GM12891 (cell line): Measurements from ENCODE around the gene CDH4.

Source experiments
- DNase-seq: peaks from one replicate; pipeline ENCODE4 v3.0.0; 2011; ENCODE audit warnings: low spot score; ENCODE audit not compliant: insufficient read length
- FAIRE-seq: peaks from 2 replicates; lab custom pipeline; 2011; peaks lifted over from hg19 to GRCh38; lab: Jason Lieb, UNC
- PAX5 ChIP-seq: IDR thresholded peaks from 2 replicates; pipeline ENCODE4 v1.6.1; 2011; ENCODE audit warnings: low read length, moderate library complexity, mild to moderate bottlenecking; ENCODE audit not compliant: insufficient read depth, severe bottlenecking
- POLR2A ChIP-seq: IDR thresholded peaks from 2 replicates; pipeline ENCODE4 v1.6.1; 2011; ENCODE audit warnings: low read depth, low read length, control low read depth
- POLR2AphosphoS5 ChIP-seq: IDR thresholded peaks from 2 replicates; pipeline ENCODE4 v1.6.1; 2011; ENCODE audit warnings: low read depth, low read length, control low read depth
- POU2F2 ChIP-seq: IDR thresholded peaks from 2 replicates; pipeline ENCODE4 v1.6.1; 2011; ENCODE audit warnings: low read depth, mild to moderate bottlenecking, control low read depth, low read length, moderate library complexity
- SPI1 ChIP-seq: IDR thresholded peaks from 2 replicates; pipeline ENCODE4 v1.6.1; 2011; ENCODE audit warnings: low read depth, low read length, control low read depth
- TAF1 ChIP-seq: IDR thresholded peaks from 2 replicates; pipeline ENCODE4 v1.6.1; 2011; ENCODE audit warnings: low read depth, low read length, control low read depth

Gene CDH4

DNA sequence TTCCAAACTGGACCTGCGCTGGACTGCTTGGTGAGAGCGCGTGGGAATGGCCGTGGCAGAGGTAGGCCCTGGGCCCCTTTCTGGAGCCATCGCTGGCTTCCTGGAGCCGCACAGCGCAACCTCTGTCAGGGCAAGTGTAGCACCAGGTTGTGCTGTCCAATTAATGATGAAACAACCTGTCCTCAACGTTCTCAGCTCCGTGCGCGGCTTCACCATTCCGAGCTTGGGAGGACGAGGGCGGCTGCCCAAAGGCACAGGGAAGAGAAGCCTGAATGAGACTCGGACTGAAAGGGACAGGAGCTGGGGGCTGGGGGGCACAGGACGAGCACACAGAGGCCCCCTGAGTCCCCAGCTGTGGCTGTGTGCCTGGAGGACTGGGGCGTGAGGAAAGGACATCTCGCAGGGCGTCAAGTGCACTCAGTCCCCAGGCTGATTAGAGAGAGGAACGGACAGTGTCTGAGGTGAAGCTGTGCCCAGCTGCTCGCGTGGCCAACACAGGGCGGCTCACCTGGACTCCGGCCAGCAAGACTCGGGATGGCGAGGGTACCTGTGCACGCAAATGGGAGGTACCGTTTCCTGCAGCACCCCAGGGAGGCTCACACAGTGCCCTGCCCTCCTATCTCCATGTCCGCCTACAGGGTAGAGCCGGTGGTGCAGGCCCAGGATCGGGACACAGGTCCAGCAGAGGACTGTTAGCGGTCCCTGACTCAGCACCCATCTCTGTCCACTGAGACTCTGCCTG lies 410.3 kb downstream of the CDH4 start:
- TF ChIP-seq TAF1 = no peak
- no peak for DNase-seq
- no peak for FAIRE-seq

DNA sequence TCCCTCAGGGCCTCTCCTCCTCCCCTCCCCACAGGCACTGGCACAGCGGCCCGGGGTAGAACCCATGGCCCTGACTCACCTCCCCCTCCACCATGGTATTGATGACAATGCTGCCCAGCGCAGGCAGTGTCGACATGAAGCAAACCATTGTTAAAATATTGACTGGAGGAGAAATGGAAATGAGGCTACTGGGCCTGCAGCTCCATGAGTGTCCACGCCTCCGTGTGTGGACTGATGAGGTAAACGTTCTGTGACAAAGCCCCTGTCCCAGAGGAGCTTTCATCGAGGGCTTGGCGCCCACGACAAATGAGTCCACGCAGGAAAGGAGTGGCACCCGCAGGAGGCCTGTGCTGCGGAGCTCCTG lies 410.9 kb downstream of the CDH4 start:
- DNase-seq = no peak
- TF ChIP-seq POLR2A (no peak), POLR2AphosphoS5 (no peak)
- no peak for FAIRE-seq

- no peak for FAIRE-seq
- DNase-seq = no peak
- no peak for TF ChIP-seq SPI1
These were observed 411.7 kb downstream of the CDH4 start for GRCh38 chr20:61663521-61664425.

DNA sequence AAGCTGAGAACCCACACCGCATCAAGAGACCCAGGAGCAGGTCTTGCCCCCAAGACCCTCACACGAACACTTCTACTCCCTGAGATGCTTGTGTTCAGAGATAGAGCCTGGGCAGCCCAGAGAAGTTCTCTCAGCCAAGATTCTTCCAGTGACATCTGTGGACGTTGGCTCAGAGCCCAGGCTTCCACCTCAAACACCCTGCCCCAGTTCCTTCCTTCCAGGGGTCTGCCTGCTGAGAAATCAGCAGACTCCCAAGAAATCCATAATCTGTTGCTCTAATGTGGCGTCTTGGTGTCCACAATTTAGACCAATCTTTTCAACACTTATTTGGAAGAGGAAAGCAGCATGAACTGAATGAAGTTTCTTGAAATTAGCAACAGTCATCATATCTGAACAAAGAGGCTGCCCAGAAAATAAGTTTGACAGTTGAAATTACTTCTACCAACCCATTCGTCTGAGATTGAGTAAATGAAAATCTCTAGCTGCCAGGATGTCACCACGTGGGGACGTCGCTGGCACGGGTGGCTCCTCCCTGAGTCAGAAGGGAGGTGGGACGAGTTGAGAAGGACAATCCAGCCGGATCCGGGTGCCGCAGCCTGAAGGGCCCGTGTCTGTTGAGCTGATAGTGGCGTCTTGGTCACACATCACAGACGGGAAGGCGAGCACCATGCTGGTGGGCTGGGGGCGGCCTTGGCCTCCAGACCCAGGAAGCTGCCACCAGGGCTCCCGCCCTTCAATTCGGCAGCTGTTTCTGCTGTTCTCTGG lies 412.7 kb downstream of the CDH4 start:
- TF ChIP-seq POU2F2 (no peak), TAF1 (no peak), POLR2A (no peak), PAX5 (no peak)
- FAIRE-seq = no peak
- no peak for DNase-seq

DNA sequence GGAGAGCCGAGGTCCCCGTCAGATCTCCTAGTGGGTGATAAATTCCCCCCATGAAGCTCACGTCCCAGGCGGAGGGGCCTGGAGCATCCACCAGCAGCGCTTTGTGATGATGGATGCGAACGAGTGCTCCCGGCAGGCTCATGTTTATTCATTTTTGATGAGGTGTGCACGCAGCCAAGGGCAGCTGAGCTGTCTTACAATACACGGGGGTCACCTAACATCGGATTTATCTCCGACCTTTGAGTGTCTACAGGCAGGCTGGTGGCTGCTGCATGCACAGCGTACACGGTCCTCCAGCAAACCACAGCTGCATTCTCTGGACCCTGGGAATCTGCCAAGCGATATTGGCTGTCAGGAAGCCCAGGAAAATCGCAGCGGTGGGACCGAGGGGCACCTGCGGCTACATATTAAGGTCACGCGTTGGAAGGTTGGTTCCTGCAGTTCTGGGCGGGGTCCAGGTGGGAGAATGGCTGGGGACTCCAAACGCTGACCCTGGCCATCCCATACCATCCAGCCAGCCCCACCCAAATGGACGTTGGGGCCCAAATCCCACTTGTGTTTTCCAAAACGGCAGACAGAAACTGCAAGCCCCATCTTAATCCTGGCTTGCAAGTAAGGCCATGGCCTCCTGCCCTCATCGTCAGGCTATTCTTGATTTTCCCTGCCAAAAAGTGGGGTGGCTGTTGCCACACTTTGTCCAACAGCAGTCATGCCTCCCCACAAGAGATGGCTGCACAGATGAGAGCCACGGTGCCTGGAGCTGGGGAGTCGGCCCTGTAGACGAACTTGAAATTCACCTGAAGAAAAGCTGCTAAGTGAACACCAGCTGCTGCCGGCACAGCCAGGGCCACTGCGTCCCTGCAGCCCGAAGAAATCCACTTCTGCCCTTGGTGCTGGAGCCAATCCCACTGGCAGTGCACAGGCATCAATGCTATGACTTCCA lies 413.7 kb downstream of the CDH4 start:
- no peak for FAIRE-seq
- TF ChIP-seq TAF1 (no peak), PAX5 (no peak), POLR2AphosphoS5 (no peak), POU2F2 (no peak), SPI1 (no peak), POLR2A (no peak)
- DNase-seq = no peak

DNA sequence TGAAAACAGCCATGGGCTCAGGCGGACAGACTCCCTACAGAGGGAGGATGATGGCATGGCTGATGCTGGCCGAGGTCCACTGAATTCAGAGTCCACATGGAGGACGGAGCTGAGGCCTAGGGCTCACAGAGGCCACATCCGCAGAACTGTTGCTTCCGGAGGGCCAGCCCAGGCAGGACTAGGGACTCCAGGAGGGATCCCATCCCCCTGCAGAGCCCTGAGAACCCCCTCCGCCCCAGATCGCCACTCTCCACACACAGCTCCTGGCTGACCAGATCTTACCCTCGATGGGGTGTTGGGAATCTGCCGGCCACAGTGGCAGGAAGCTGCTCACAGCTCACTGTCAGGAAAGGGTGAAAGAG lies 414.4 kb downstream of the CDH4 start:
- DNase-seq = no peak
- no peak for FAIRE-seq
- TF ChIP-seq SPI1 (no peak), TAF1 (no peak), POLR2A (no peak), POU2F2 (no peak), POLR2AphosphoS5 (no peak), PAX5 (no peak)

DNA sequence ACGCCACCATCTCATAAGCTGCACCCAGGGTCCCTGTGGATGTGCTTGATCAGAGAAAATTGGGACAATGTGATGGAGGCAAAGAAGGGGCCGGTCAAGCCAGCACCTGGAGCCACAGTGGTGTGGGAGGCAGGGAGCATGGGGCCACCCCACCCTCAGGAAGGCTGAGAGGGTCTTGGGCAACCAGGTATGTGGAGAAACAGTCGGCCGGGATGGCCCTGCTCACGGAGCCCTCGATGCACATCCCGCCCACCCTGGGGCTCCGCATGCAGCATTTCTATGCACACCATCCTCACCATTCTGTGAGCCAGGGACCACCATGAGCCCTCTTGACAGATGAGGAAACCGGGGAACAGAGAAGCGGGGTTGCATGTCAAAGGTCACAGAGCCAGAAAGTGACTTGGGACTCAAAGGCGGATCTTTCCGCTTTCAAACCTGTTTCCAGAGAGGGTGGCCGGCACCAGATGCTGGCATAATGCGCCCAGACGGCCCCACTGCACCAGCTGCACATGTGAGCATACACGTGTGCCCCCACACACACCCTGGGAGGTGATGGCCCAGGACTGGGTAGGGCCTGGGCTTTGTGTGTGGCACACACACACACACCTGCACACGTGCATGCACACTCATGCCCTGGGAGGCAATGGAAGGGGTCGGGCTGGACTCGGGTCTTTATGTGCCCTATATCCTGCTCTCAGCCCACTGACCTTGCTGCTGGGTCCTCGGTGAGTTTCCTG lies 415.2 kb downstream of the CDH4 start:
- DNase-seq (no peak), FAIRE-seq (no peak)
- TF ChIP-seq POU2F2 = no peak
- no peak for TF ChIP-seq SPI1

DNA sequence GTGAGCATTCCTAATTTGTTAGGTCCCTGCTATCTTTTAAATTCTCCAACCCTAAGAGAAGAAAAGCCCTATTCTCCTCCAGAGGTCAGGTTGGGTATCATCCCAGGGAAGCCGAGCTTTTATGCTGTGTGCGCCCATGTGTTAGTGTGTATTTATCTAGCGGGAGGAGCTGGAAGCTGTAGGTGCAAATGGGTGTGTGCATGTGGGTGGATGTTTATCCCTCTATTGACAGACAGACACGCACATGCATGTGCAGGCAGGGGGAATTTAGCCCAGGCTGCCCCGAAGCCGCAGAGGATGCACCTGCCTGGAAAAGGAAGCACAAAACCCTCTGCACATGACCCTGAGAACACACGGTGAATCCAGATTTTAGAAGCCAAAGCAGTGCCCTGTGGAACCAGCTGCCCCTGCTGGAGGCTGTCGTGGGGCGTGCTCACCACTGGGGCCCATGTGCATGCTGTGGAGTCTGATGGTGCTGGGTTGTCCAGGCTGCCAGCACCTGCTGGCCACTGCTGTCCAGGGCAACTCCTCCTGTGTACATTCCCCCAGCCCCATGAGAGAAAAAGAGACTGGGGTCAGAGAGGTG lies 416.1 kb downstream of the CDH4 start:
- TF ChIP-seq POU2F2 = no peak
- no peak for TF ChIP-seq TAF1
- TF ChIP-seq PAX5 = no peak
- TF ChIP-seq SPI1 = no peak
- no peak for TF ChIP-seq POLR2AphosphoS5
- no peak for TF ChIP-seq POLR2A
- DNase-seq (no peak), FAIRE-seq (no peak)
